ENCODE data around the gene C16orf90. TPM values are rescaled to one million over a fixed set of nuclear protein-coding genes. Genes with fewer than 3 reads are reported as not detected.
A peak's percentile ranks its signal among the peaks of the same experiment; 100 is the strongest.
"Not testable (repeated sequence)": the region's sequence is repeated elsewhere in the genome, so short reads cannot be mapped to it uniquely, and the experiment has no call there.

Gene C16orf90
- total RNA-seq, 2 experiments from 2014 or later: not detected

DNA sequence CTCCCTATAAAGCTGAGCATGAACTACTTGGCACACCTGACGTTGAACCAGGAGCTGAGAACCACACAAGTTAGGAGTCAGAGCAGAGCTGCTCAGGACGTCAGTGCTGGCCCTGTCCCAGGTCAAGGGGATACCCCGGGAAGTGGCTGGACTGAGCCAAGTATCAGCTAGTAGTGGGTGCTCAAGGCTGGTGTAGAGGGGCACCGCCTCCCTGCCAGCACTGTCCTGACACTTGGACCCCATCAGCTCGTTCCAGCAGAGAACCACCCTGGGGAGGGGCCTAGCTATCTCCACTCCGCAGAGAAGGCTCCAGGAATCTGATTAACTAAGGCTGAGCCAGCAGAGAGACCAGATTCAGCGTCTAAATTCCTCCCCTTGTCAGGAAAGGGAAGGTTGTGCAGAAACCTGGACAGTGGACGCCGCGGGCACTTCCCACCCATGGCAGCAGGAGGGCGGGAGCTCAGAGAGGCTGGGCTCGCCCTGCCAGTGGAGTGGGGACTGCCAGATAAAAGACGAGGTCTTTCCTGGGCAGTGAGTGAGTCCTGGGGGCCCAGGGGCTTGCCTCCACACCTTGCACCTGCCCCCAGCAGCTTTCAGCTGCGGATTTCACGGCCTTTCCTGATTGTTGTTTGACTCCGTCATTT lies 21.0 kb downstream of the C16orf90 start:
- Mint-ChIP-seq H3K4me3 (no peak overlapping the region), H3K27ac (no peak overlapping the region)
- POLR2A ChIA-PET: interaction anchor here (0.6 kb wide), 1 partner anchor 357 kb away, joined by 3 read pairs; no protein-coding TSS in a partner anchor

DNA sequence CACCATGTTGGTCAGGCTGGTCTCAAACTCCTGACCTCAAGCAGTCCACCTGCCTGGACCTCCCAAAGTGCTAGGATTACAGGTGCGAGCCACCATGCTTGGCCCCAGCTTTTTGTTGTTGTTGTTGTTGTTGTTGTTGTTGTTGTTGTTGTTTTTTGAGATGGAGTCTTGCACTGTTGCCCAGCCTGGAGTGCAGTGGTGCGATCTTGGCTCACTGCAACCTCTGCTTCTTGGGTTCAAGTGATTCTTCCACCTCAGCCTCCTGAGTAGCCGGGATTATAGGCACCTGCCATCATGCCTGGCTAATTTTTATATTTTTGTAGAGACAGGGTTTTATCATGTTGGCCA lies 21.7 kb downstream of the C16orf90 start:
- H3K9me3 Mint-ChIP-seq; H3K4me3 Mint-ChIP-seq; DNase-seq; POLR2A ChIA-PET; H3K27me3 Mint-ChIP-seq; ATAC-seq (ENCODE audit: low read depth); H3K27ac Mint-ChIP-seq: not testable (repeated sequence)
- Mint-ChIP-seq H3K4me1 (peaks cover 12% of the 10 kb centered on the region), H3K36me3 (peaks cover 21% of the 10 kb centered on the region)

More for the DNA sequence above, 21.0 kb downstream of the C16orf90 start:
- Mint-ChIP-seq H3K27me3 (no peaks in the 10 kb centered on the region), H3K4me1 (peaks cover 11% of the 10 kb centered on the region), H3K36me3 (peaks cover 25% of the 10 kb centered on the region), H3K9me3 (no peaks in the 10 kb centered on the region)
- no peak for ATAC-seq (ENCODE audit: low read depth)
- DNase-seq: no peak

DNA sequence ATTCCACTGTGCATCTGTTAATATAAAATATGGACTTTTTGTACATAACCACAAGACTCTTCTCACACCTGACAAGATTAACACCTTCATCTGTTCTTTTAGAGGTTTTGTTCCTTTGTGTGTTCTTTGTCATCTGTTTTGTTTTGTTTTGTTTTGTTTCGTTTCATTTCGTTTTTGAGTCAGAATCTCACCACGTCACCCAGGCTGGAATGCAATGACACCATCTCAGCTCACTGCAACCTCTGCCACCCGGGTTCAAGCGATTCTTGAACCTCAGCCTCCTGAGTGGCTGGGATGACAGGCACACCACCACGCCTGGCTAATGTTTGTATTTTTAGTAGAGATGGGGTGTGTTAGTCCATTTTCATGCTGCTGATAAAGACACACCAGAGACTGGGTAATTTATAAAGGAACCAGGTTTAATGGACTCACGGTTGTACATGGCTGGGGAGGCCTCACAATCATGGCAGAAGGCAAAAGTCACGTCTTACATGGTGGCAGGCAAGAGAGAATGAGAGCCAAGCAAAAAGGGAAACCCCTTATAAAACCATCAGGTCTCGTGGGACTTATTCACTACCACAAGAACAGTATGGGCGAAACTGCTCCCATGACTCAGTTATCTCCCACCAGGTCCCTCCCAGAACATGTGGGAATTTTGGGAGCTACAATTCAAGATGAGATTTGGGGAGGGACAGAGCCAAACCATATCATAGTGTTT lies 22.3 kb downstream of the C16orf90 start:
- no peaks in the 10 kb centered on the region for H3K9me3 Mint-ChIP-seq
- no peak for ATAC-seq (ENCODE audit: low read depth)
- H3K36me3 Mint-ChIP-seq: peaks cover 20% of the 10 kb centered on the region
- no peak for DNase-seq
- H3K4me1 Mint-ChIP-seq: peaks cover 15% of the 10 kb centered on the region
- POLR2A ChIA-PET: no interaction called here
- no peak overlapping the region for H3K27ac Mint-ChIP-seq
- no peaks in the 10 kb centered on the region for H3K27me3 Mint-ChIP-seq
- no peak overlapping the region for H3K4me3 Mint-ChIP-seq

DNA sequence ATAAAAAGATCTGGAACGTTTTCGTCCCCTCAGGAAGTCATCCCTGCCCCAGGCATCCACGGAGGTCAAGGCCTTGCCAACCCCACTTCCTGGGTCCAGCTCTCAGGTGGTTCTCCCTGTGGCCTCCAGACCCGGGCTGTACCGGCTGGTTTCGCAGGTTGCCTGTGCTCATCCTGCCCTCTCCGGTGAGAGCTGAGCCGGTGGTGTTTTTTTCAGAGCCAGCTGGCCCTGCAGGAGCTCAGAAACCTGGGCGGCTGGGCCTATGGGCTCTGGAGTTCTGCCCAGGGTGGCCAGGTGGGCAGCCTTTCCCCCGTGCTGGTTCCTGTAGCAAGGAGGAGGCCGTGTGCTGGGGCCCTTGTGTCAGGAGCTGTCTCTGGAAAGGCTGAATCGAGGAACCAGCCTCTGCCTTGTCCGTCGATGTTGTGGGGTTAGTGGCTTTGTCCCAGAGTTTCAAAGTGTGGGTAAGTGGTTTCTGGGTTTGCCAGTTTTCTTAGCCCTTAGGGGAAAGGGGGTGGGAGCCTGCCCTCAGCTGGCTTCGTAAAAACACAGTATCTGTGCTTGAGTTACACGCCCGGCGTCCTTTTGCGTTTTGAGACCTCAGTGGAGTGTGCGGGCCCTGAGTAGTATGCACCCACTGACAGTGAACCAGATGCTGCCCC lies 23.6 kb downstream of the C16orf90 start:
- no peaks in the 10 kb centered on the region for H3K27me3 Mint-ChIP-seq
- H3K4me1 Mint-ChIP-seq: peaks cover 21% of the 10 kb centered on the region
- DNase-seq (no peak), ATAC-seq (ENCODE audit: low read depth) (no peak)
- no peaks in the 10 kb centered on the region for H3K9me3 Mint-ChIP-seq
- H3K36me3 Mint-ChIP-seq: peaks cover 23% of the 10 kb centered on the region
- H3K27ac Mint-ChIP-seq: no peak overlapping the region
- POLR2A ChIA-PET: no interaction called here
- H3K4me3 Mint-ChIP-seq: no peak overlapping the region

DNA sequence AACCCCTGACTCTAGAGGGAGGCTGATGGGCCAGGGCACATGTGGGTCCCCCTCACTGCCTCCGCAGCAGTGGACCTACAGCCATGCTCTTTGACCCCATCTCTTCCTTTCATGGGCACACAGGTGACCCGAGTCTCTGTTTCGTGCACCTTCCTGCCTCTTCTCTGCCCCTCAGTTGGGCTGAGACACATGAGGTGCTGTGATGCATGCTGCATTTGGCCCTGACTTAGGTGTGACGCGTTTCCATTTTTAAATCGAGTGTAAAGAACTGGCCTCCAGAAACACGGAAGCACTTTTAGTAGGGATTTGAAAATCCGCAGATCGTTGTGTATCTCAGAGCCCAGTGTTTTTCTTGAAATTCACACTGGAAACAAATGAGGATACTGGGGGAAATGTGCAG lies 24.6 kb downstream of the C16orf90 start:
- no peaks in the 10 kb centered on the region for H3K9me3 Mint-ChIP-seq
- peaks cover 25% of the 10 kb centered on the region for H3K36me3 Mint-ChIP-seq
- POLR2A ChIA-PET: no interaction called here
- H3K4me3 Mint-ChIP-seq: no peak overlapping the region
- peaks cover 24% of the 10 kb centered on the region for H3K4me1 Mint-ChIP-seq
- DNase-seq: no peak
- no peaks in the 10 kb centered on the region for H3K27me3 Mint-ChIP-seq
- ATAC-seq (ENCODE audit: low read depth): no peak
- H3K27ac Mint-ChIP-seq: no peak overlapping the region

DNA sequence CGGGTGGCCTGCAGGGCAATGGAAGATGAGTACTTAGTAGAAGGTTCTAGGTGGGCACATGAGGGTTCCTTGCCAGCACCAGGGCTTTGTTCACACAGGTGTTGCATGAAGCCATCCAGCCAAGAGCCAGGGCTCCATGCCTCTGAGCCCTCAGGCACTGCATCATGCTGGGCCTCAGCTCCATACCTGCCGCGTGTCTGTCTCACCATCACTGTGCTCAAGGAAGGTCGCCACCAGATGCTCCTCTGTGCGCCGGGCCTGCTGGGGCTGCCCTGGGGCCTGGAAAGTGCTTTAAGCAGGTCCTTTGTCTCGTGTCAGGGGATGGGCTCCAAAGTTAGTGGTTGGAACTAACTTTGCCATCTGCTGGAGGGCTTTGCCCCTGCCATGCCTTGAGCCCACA lies 25.6 kb downstream of the C16orf90 start:
- Mint-ChIP-seq H3K4me3 (no peak overlapping the region), H3K36me3 (peaks cover 27% of the 10 kb centered on the region), H3K27ac (no peak overlapping the region), H3K4me1 (peaks cover 26% of the 10 kb centered on the region), H3K27me3 (no peaks in the 10 kb centered on the region), H3K9me3 (no peaks in the 10 kb centered on the region)
- DNase-seq: no peak
- POLR2A ChIA-PET: no interaction called here
- ATAC-seq (ENCODE audit: low read depth): no peak

DNA sequence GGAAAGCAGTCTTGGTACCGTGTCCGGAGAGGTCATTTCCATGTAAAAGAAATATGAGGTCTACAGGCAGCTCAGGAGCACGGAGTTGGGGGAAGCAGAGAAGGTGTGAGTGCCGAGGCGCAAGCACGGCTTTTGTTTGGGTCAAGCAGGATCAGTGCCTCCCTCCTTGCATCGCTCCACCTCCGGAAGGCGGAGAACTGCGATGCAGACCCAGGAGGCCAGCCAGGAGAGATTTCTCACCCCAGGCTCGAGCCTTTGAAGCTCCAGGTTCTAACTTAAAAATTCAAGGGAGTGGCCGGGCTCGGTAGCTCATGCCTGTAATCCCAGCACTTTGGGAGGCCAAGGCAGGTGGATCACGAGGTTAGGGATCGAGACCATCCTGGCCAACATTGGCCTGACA lies 26.8 kb downstream of the C16orf90 start:
- no peak for DNase-seq
- Mint-ChIP-seq H3K9me3 (no peaks in the 10 kb centered on the region), H3K4me1 (peaks cover 31% of the 10 kb centered on the region), H3K27ac (no peak overlapping the region), H3K36me3 (peaks cover 27% of the 10 kb centered on the region), H3K27me3 (no peaks in the 10 kb centered on the region), H3K4me3 (no peak overlapping the region)
- POLR2A ChIA-PET: interaction anchor here (0.6 kb wide), 1 partner anchor 32 kb away, joined by 3 read pairs; no protein-coding TSS in a partner anchor
- no peak for ATAC-seq (ENCODE audit: low read depth)

DNA sequence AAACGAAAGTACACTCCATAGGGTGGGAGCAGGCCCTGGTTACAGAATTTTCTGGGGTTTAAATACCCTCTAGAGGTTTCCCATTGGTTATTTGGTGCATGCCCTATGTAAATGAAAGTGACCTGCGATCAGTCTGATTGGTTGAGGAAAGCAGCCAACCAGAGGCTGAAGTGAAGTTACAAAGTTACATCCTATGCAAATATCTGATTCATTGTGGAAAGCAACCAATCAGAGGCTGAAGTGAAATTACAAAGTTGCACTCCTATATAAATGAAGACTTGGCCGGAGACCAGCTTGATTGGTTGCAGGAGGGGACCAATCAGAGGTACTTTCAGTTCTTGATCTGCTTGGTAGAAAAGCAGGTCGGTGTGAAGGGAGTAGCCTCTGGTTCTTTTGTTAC lies 27.4 kb downstream of the C16orf90 start:
- no peak overlapping the region for H3K4me3 Mint-ChIP-seq
- H3K9me3 Mint-ChIP-seq: no peaks in the 10 kb centered on the region
- H3K4me1 Mint-ChIP-seq: peaks cover 31% of the 10 kb centered on the region
- POLR2A ChIA-PET: interaction anchor here (0.6 kb wide), 1 partner anchor 32 kb away, joined by 3 read pairs; no protein-coding TSS in a partner anchor
- H3K27ac Mint-ChIP-seq: no peak overlapping the region
- no peaks in the 10 kb centered on the region for H3K27me3 Mint-ChIP-seq
- H3K36me3 Mint-ChIP-seq: peaks cover 24% of the 10 kb centered on the region
- no peak for DNase-seq
- ATAC-seq (ENCODE audit: low read depth): no peak

DNA sequence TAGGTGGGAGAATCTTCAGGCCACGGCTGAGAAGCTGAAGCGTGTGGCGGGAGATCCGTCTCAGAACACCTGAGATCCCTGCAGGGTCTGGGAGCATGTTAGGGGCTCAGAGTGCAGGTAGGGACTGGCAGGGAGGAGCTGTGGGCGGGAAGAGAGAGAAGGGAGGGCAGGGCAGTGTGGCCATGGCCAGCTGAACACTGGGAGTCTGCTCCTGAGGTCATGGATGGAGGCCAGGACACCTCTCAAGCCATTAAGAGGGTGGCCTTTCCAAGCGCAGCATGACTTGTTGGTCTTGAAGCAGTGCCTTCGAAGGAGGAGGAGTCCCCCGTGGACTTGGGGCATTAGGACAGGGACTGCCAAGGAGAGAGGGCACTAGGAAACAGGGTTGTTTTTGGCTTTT lies 28.1 kb downstream of the C16orf90 start:
- POLR2A ChIA-PET: no interaction called here
- peaks cover 18% of the 10 kb centered on the region for H3K36me3 Mint-ChIP-seq
- H3K27me3 Mint-ChIP-seq: no peaks in the 10 kb centered on the region
- H3K9me3 Mint-ChIP-seq: no peaks in the 10 kb centered on the region
- no peak for ATAC-seq (ENCODE audit: low read depth)
- no peak for DNase-seq
- no peak overlapping the region for H3K4me3 Mint-ChIP-seq
- H3K27ac Mint-ChIP-seq: peak overlapping the region; percentile 61
- H3K4me1 Mint-ChIP-seq: peaks cover 31% of the 10 kb centered on the region

DNA sequence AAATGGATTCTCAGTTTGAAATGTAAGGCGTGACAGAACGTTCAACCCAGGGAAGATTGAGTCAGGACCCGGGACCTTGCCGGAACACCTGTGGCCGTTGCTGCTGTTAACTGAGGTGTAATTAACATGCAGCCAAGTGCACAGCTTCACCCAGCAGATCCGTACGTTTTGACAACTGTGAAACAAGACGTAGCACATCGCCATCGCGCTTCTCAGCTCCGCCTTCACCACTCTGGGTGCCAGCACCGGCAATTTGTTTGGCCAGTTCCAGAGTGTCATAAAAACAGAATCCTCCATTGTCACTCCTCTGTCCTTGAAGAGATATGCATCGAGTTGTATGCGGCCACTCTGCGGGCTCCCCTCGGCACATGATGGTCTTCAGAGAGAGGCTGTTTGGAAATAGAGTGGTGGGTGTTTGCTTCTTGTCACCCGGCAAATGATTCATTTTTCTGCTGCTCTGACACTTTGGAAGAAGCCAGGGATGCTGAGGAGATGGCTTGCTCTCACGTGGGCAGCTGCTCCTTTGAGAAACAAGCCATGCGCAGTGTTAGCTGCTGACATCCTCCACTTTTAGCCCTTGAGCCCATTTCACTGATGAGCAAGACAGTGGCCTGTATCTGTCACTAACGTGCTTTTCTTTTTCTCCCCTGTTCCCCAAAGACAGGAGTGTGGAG lies 29.2 kb downstream of the C16orf90 start:
- Mint-ChIP-seq H3K27ac (no peak overlapping the region), H3K4me3 (no peak overlapping the region), H3K4me1 (peaks cover 39% of the 10 kb centered on the region), H3K36me3 (peaks cover 12% of the 10 kb centered on the region), H3K27me3 (no peaks in the 10 kb centered on the region), H3K9me3 (no peaks in the 10 kb centered on the region)
- POLR2A ChIA-PET: no interaction called here
- ATAC-seq (ENCODE audit: low read depth) (no peak), DNase-seq (no peak)

DNA sequence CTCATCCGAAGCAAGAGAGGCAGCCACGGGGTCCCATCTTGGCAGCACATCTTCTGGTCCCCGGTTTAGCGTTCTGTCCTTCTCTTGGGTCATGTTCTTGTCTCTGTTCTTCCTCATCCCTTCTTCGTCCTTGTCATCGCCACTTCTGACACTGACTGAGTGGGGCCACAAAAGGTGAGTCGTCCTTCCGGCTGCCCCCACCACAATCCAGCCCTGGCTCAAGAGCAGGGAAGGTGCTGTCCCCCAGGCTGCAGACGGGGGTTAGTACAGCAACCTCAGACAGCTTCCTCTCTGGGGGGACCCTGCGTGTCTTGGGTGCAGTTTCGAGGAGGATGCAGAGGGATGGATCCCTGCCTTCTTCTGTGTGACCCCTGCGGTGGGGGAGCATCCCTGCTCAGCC lies 30.0 kb downstream of the C16orf90 start:
- Mint-ChIP-seq H3K4me1 (peaks cover 41% of the 10 kb centered on the region), H3K27me3 (no peaks in the 10 kb centered on the region), H3K27ac (no peak overlapping the region), H3K36me3 (peaks cover 6% of the 10 kb centered on the region), H3K4me3 (no peak overlapping the region), H3K9me3 (no peaks in the 10 kb centered on the region)
- DNase-seq (no peak), ATAC-seq (ENCODE audit: low read depth) (no peak)
- POLR2A ChIA-PET: interaction anchor here (1.2 kb wide), 1 partner anchor 20 kb away, joined by 5 read pairs; no protein-coding TSS in a partner anchor

DNA sequence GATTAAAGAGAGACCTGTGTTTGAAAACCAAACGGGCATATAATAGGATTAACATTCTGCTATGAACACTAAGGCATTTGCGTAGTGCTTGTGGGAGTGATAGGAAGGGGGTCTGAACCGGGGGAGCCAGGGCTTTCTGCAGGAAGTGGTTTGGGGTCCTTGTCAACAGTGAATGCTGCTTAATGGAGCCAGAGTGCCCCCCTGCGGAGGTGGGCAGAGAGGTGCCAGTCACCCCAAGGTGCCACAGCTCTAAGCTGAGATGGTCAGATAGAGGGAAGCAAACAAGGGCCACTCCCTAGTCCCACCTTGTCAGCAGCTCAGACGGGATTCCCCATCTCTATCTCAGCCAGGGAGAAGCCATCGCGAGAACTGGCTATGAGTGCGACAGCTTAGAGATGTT lies 34.1 kb downstream of the C16orf90 start:
- POLR2A ChIA-PET: interaction anchor here (0.7 kb wide), 1 partner anchor 39 kb away, joined by 3 read pairs; the partner anchor contains the start of gene CLUAP1
- Mint-ChIP-seq H3K4me1 (peaks cover 48% of the 10 kb centered on the region), H3K9me3 (no peaks in the 10 kb centered on the region), H3K27me3 (no peaks in the 10 kb centered on the region), H3K4me3 (peak overlapping the region; percentile 44), H3K27ac (peak overlapping the region; percentile 44), H3K36me3 (peaks cover 1% of the 10 kb centered on the region)
- ATAC-seq (ENCODE audit: low read depth) (no peak), DNase-seq (peak; percentile 62)

DNA sequence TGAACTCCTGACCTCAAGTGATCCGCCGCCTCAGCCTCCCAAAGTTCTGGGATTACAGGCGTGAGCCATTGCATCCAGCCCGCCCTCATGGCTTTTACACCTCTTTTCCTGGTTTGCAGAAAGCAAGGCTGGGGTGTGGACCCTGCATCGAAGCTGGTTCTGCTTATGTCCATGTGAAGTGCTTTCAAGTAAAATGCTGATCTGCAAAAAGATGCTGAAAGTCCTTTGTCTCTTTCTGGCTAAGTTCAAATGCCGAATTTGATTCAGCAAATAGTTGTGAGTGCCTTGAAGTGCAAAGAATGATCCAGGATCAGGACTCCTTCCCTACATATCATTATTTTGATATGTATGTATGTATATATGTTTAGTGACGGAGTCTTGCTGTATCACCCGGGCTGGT lies 34.7 kb downstream of the C16orf90 start:
- Mint-ChIP-seq H3K4me1 (peaks cover 48% of the 10 kb centered on the region), H3K36me3 (peaks cover 1% of the 10 kb centered on the region), H3K27me3 (no peaks in the 10 kb centered on the region), H3K9me3 (no peaks in the 10 kb centered on the region), H3K4me3 (peak overlapping the region; percentile 44), H3K27ac (peak overlapping the region; percentile 44)
- POLR2A ChIA-PET: no interaction called here
- DNase-seq: no peak
- no peak for ATAC-seq (ENCODE audit: low read depth)
